AG10803 (cell line): ENCODE data around the gene PAQR9.

Experiments
- DNase-seq: peaks from one replicate; pipeline ENCODE4 v3.0.0; 2010; ENCODE audit warnings: low read depth
- H3K4me3 ChIP-seq: 2 replicates; pipeline ENCODE4 v1.5.1; 2011; ENCODE audit warnings: mild to moderate bottlenecking, low read length, control low read depth
- CTCF ChIP-seq: conservative IDR thresholded peaks from 2 replicates; pipeline ENCODE4 v1.5.1; 2011; ENCODE audit warnings: mild to moderate bottlenecking, low read length, control low read depth, inconsistent platforms

Gene PAQR9

DNA sequence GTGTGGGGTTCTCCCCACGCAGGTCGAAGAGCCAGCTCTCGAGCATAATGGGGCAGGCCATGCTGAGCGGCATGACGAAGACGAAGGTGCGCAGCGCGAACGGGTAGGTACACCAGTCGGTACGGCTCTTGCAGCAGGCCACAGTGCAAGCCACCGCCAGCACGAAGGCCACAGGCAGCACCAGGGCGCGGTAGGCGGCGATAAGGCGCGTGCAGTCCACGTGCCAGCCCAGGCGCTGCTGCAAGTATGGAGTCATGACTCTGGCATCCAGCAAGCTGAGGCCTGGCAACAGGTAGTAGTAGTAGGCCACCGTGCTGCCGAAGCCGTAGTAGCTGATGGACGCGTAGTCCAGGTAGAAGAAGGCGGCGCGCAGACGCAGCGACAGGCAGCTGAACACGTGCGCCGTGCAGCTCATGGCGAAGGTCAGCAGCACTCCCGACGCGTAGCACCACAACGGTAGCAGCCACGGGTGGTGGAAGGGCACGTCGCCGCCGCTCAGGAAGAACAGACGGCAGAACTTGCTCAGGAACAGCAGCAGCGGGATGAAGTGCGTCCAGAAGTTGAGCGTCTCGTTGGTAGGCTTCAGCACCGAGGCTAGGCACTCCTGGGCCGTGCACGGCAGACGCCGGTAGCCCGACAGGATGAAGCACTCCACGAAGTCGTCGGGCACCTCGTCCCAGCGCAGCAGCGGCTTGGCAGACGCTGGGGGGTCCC, 797 bp downstream of the PAQR9 start:
- peak overlapping the region; percentile 17; the same call in 1 of the 2 replicates for H3K4me3 ChIP-seq

DNA sequence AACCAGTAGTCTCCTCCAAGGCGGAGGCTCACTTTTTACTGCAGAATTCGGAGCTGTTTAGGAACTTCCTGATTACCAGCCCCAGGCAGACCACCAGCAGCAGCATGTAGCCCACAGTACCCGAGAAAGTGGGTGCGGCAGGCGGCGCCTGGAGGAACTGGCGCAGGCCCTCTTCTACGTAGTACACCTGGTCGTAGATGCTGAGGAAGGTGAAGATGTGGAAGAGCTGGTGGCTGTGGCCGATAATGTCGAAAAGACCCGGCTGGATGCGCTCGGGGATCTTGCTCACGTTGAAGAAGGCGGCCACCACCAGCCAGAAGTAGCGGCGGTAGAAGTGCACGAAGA, 1.3 kb downstream of the PAQR9 start:
- H3K4me3 ChIP-seq, result no peak overlapping the region
- DNase-seq, result no peak
- TF ChIP-seq CTCF, result no peak

More for the DNA sequence above, 797 bp downstream of the PAQR9 start:
- TF ChIP-seq CTCF, result no peak
- no peak for DNase-seq

DNA sequence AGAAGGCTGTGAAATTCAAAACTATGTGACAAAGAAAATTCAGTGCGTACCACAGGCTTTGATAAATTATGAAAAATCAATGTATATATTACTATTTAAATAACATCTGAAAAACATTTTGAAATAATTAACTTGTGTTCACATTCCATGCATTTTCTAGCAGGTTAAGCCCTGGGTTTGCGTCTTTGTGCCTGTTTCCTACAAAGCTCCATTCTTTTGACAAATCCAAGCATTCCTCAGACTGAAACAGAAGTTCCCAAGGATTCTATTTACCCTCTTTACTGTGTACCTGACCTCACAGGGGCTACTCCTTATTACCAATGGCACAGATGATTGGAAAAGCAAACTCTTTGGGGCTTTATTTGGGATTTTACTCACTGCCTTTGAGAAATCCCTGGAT, 1.9 kb downstream of the PAQR9 start:
- no peak for TF ChIP-seq CTCF
- H3K4me3 ChIP-seq, result no peak overlapping the region
- peak; percentile 17 for DNase-seq

DNA sequence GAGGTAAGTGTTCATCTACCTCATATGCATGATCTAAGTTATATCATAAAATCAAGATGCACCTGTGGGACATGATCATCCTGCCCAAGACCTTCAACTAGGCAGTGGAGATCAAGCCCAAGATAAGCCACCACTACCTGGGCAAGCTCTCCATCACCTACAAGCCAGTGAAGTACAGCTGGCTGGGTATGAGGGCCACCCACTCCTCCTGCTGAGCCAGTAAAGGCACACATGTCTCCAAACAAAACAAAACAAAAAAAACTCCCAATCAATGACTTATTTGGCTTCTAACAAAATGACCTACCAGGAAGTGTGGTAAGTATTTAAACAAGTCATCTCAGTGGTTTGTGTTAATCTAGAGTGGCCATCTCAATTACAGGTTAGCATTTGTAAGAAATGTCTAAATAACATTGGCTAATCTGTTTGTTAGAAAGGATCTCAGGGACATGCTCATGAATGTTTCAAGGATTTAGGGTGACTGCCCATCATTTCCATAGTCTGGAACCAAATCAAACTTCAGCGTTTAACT, 3.1 kb downstream of the PAQR9 start:
- no peak for TF ChIP-seq CTCF
- no peak overlapping the region for H3K4me3 ChIP-seq
- no peak for DNase-seq

- DNase-seq, result peak; percentile 35
- H3K4me3 ChIP-seq, result no peak overlapping the region
- no peak for TF ChIP-seq CTCF
These were observed 4.8 kb downstream of the PAQR9 start for GRCh38 chr3:142958707-142959106.

DNA sequence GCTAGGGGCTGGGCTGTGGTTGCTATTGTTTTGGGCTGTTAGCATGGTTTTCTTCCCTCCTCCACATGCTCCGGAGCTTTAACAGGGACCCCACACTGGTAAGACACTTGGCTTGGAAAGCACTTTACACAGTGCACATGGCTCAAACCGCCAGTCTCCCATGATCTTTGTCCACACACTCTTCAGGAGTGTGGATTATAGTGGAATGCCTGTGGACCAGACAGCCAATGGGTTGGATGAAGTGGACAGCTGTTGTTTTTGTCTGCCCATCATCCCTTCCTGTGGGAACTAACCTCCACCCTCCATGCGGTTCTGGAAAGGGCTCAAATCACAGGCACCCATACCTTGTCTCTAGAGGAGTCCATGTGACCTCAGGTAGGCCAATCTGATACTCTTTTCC, 10.0 kb downstream of the PAQR9 start:
- TF ChIP-seq CTCF, result no peak
- DNase-seq, result no peak
- no peak overlapping the region for H3K4me3 ChIP-seq
